GM21360 (cell line): Measurements from ENCODE around the gene FEN1.

Experiments
- ATAC-seq: cut with Tn5 transposase; IDR thresholded peaks from one replicate; pipeline ENCODE4 v1.9.1; 2021; ENCODE audit warnings: mild to moderate bottlenecking, moderate library complexity; ENCODE audit not compliant: unreplicated experiment

The FEN1 gene

GRCh38 chr11:61838501-61838900 lies 45.8 kb downstream of the FEN1 start:
- no peak for ATAC-seq

GRCh38 chr11:61838921-61839320 lies 46.2 kb downstream of the FEN1 start:
- ATAC-seq, result no peak

GRCh38 chr11:61839742-61840141 lies 47.0 kb downstream of the FEN1 start:
- no peak for ATAC-seq

DNA sequence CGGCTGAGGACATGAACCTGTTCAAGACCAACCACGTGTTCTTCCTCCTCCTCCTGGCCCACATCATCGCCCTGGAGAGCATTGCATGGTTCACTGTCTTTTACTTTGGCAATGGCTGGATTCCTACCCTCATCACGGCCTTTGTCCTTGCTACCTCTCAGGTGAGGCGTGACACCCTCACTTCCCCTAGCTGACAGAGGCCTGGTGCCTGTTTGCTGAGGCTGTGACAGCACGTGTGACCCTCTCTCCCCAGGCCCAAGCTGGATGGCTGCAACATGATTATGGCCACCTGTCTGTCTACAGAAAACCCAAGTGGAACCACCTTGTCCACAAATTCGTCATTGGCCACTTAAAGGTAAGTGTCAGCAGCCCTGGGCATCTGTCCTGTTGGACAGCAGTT lies 47.7 kb downstream of the FEN1 start:
- no peak for ATAC-seq

DNA sequence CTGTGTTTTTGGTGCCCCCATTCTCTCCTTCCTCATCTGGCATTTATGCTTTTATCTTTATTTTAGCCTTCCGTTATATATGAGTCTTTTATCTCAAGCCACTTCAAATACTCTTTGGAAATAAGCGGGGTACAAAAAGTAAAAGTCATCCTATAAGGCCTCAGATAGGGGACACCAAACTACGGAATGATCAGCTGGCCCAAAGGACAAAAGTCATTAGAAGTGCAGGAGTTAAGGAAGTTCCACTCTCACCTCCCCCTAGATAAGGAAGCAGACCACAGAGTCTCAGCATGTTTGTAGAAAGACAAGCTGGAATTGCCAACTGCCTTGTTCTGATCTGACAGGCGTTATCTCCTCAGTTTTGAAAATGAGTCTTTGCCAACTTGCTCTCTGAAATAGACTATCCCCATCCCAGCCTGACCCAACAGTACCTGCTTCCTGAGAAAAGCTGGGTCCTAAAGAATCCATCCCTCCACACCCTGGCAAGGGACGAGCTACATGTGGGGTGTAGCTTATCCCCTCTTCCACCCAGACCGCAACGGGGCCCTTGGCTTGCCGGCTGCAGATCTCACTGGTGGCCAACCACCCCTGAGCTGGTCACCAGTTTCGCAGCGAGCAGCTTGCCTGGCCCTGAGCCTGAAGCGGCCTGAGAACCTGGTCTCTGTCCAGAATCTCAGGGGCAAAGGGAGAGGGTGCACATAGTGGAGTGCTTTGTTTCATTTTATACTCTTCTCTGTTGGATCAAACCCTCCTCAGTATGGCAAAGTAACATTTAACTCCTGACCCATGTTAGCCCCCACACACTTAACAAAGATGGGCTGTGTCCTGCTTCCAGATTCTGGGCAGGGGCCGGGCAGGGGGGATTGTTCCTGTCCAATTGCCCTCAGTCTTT lies 49.2 kb downstream of the FEN1 start:
- no peak for ATAC-seq

GRCh38 chr11:61842528-61842820 lies 49.8 kb downstream of the FEN1 start:
- ATAC-seq, result no peak

DNA sequence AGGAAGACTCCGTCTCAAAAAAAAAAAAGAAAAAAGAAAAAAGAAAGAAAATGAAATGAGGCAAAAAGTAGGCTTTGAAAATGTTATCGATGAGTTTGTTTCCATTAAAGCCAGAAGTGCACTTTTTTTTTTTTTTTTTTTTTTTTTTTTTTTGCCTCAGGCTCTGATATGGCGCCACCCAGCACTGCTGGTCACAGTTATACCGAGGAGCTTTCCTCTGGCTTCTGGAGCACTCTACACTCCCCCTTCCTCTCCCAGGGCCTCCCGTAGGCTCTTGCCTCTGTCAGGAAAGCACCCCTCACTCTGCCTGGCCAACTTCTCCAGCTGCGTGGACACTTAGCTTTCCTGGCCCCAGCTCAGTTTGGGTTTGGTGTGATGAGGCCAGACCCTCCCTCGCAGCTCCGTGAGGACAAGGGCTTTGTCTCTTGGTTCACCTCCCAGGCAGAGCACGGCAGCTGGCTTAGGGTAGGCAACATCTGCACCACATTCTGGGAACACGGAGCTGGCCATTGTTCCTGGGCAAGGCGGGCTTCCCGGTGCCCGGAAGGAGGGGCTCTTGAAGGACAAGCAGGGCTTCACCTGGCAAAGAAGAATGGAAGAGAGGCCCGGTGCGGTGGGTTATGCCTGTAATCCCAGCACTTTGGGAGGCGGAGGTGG lies 52.3 kb downstream of the FEN1 start:
- ATAC-seq, result no peak

GRCh38 chr11:61846362-61847020 lies 53.8 kb downstream of the FEN1 start:
- ATAC-seq, result no peak
